ENCODE results near the gene DLG5. TPM values are rescaled to one million over a fixed set of nuclear protein-coding genes. Genes with fewer than 3 reads are reported as not detected.
A peak's percentile ranks its signal among the peaks of the same experiment; 100 is the strongest.

Gene DLG5
- total and polyA plus RNA-seq, 2 experiments from 2014 or later = 15.5 to 29.3 TPM

DNA sequence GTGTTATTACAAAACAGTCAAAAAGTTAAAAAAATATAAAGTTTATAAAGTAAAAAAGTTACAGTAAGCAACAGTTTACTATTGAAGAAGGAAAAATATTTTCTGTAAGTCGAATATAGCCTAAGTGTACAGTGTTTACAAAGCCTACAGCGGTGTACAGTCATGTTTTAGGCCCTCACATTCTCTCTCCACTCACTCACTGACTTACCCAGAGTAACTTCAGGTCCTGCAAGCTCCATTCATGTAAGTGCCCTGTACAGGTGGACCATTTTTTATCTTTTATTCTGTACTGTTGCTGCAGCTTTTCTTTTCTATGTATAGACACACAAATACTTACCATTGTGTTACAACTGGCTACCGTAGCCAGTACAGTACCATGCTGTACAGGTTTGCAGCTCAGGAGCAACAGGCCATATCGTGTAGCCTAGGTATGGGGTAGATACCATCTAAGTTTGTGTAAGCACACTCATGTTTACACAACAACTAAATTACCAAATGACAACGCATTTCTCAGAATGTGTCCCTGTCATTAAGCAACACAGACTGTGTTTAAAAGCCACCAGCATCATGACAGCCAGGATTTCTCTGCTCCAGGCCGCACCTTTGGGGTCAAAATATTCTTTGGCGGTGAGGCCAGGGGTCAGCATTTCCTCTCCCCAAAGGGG is 67.2 kb downstream of the DLG5 start:
- Histone ChIP-seq H3K4me1 (ENCODE audit: insufficient read depth) (no peaks in the 10 kb centered on the region), H3K9me2 (replicated peaks; ENCODE audit: insufficient read depth) (no peaks in the 10 kb centered on the region), H3K79me2 (peaks cover 42% of the 10 kb centered on the region), H3K27me3 (no peaks in the 10 kb centered on the region), H3K36me3 (replicated peaks; ENCODE audit: insufficient read depth, low read depth) (no peaks in the 10 kb centered on the region), H3K4me2 (no peak overlapping the region), H2AFZ (no peak overlapping the region), H3K9me3 (ENCODE audit: low read depth) (no peaks in the 10 kb centered on the region), H4K20me1 (ENCODE audit: insufficient read depth, poor library complexity, severe bottlenecking) (no peaks in the 10 kb centered on the region), H3K4me3 (no peak overlapping the region), H3K27ac (no peak overlapping the region)
- TF ChIP-seq, protein P1, sequence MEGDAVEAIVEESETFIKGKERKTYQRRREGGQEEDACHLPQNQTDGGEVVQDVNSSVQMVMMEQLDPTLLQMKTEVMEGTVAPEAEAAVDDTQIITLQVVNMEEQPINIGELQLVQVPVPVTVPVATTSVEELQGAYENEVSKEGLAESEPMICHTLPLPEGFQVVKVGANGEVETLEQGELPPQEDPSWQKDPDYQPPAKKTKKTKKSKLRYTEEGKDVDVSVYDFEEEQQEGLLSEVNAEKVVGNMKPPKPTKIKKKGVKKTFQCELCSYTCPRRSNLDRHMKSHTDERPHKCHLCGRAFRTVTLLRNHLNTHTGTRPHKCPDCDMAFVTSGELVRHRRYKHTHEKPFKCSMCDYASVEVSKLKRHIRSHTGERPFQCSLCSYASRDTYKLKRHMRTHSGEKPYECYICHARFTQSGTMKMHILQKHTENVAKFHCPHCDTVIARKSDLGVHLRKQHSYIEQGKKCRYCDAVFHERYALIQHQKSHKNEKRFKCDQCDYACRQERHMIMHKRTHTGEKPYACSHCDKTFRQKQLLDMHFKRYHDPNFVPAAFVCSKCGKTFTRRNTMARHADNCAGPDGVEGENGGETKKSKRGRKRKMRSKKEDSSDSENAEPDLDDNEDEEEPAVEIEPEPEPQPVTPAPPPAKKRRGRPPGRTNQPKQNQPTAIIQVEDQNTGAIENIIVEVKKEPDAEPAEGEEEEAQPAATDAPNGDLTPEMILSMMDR (IDR thresholded peaks at IDR 0.05; ENCODE audit: poor library complexity) = no peak
- TF ChIP-seq EZH2 (IDR thresholded peaks at IDR 0.05; ENCODE audit: borderline replicate concordance) (no peak), EZH2phosphoT487 (IDR thresholded peaks at IDR 0.05; ENCODE audit: low read depth, severe bottlenecking, unreplicated experiment) (no peak)
- DNase-seq (ENCODE audit: low spot score) = no peak
- 75% methylated on average over 7 of the region's 7 CpGs for WGBS (ENCODE audit: low lambda C conversion rate, missing lambda C conversion rate)

GRCh38 chr10:77857272-77857671 is 69.3 kb downstream of the DLG5 start:
- DNase-seq (ENCODE audit: low spot score) = peak; percentile 29
- H3K36me3 ChIP-seq (replicated peaks; ENCODE audit: insufficient read depth, low read depth) = no peaks in the 10 kb centered on the region
- H3K9me3 ChIP-seq (ENCODE audit: low read depth) = no peaks in the 10 kb centered on the region
- no peaks in the 10 kb centered on the region for H4K20me1 ChIP-seq (ENCODE audit: insufficient read depth, poor library complexity, severe bottlenecking)
- no peaks in the 10 kb centered on the region for H3K4me1 ChIP-seq (ENCODE audit: insufficient read depth)
- H3K79me2 ChIP-seq = peaks cover 29% of the 10 kb centered on the region
- H3K9me2 ChIP-seq (replicated peaks; ENCODE audit: insufficient read depth) = no peaks in the 10 kb centered on the region
- H3K4me3 ChIP-seq = no peak overlapping the region
- H2AFZ ChIP-seq = no peak overlapping the region
- no peaks in the 10 kb centered on the region for H3K27me3 ChIP-seq
- no peak overlapping the region for H3K27ac ChIP-seq
- TF ChIP-seq EZH2 (IDR thresholded peaks at IDR 0.05; ENCODE audit: borderline replicate concordance) (no peak), EZH2phosphoT487 (IDR thresholded peaks at IDR 0.05; ENCODE audit: low read depth, severe bottlenecking, unreplicated experiment) (no peak)
- TF ChIP-seq, protein P1 (IDR thresholded peaks at IDR 0.05; ENCODE audit: poor library complexity) = no peak
- no peak overlapping the region for H3K4me2 ChIP-seq
- WGBS (ENCODE audit: low lambda C conversion rate, missing lambda C conversion rate) = 73% methylated on average over 11 of the region's 11 CpGs

DNA sequence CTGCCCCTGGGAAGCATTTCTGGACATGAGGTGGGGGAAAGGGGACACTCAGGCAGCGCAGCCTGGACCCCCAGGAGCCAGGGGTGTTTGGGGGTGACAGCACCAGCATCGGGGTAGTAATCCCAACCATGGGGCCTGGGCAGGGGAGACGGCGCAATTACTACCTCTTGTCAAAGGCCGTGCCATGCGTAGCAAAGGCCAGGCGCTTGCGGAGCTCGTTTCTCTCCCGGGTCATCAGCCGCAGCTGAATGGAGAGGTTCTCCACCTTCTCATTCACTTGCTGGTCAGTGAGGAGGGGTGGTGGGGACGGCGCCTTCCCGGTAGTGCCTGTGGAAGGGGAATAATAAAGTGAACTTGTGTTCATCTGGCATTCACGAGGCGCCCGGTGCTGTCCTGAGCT is 70.0 kb downstream of the DLG5 start:
- H3K4me3 ChIP-seq = no peak overlapping the region
- H3K9me2 ChIP-seq (replicated peaks; ENCODE audit: insufficient read depth) = no peaks in the 10 kb centered on the region
- no peaks in the 10 kb centered on the region for H3K36me3 ChIP-seq (replicated peaks; ENCODE audit: insufficient read depth, low read depth)
- H4K20me1 ChIP-seq (ENCODE audit: insufficient read depth, poor library complexity, severe bottlenecking) = no peaks in the 10 kb centered on the region
- TF ChIP-seq, protein P1 (IDR thresholded peaks at IDR 0.05; ENCODE audit: poor library complexity) = no peak
- no peak for TF ChIP-seq EZH2 (IDR thresholded peaks at IDR 0.05; ENCODE audit: borderline replicate concordance)
- no peak for TF ChIP-seq EZH2phosphoT487 (IDR thresholded peaks at IDR 0.05; ENCODE audit: low read depth, severe bottlenecking, unreplicated experiment)
- H3K27ac ChIP-seq = no peak overlapping the region
- H2AFZ ChIP-seq = no peak overlapping the region
- DNase-seq (ENCODE audit: low spot score) = no peak
- H3K79me2 ChIP-seq = peaks cover 22% of the 10 kb centered on the region
- no peaks in the 10 kb centered on the region for H3K4me1 ChIP-seq (ENCODE audit: insufficient read depth)
- no peaks in the 10 kb centered on the region for H3K27me3 ChIP-seq
- H3K9me3 ChIP-seq (ENCODE audit: low read depth) = no peaks in the 10 kb centered on the region
- H3K4me2 ChIP-seq = no peak overlapping the region
- WGBS (ENCODE audit: low lambda C conversion rate, missing lambda C conversion rate) = 95% methylated on average over 17 of the region's 17 CpGs
